Testis (tissue), 2 donors: ENCODE results near the gene FIGNL1.

Experiments used
- POLR2A ChIP-seq: fragments of 450-650 bp; IDR thresholded peaks from one replicate; pipeline ENCODE4 v1.6.1; 2017; ENCODE audit warnings: antibody characterized with exemption, mild to moderate bottlenecking, moderate library complexity
- TF ChIP-seq, protein P1 (sequence below), 3 experiments: fragments of 450-650 bp in 2 of 3; fragments of 200-600 bp in 1 of 3; sonication (generic) in 1 of 3; IDR thresholded peaks; one replicate each; pipeline ENCODE4 v1.5.1; 2016 to 2019; ENCODE audit warnings: antibody characterized with exemption in 3 of 3, mild to moderate bottlenecking in 2 of 3, moderate library complexity in 1 of 3

DNA sequence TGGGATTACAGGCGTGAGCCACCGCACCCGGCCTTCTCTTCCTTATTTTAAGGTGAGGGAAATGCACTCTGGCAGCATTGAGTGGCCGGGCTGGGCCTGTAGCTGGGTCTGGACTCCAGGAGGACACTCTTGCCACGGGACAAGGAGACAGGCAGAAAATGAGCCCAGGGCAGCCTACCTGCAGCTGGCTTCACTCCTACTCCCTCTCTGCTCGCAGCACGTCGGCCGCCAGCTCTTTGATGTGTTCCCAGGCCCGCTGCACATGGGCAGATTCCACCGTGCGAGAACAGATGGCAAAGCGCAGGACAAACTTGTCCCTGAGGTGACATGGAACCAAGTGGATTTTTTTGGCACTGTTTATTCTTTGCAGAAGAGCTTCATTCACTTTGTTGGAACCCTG is 12.9 kb upstream of the FIGNL1 start:
- TF ChIP-seq, protein P1, sequence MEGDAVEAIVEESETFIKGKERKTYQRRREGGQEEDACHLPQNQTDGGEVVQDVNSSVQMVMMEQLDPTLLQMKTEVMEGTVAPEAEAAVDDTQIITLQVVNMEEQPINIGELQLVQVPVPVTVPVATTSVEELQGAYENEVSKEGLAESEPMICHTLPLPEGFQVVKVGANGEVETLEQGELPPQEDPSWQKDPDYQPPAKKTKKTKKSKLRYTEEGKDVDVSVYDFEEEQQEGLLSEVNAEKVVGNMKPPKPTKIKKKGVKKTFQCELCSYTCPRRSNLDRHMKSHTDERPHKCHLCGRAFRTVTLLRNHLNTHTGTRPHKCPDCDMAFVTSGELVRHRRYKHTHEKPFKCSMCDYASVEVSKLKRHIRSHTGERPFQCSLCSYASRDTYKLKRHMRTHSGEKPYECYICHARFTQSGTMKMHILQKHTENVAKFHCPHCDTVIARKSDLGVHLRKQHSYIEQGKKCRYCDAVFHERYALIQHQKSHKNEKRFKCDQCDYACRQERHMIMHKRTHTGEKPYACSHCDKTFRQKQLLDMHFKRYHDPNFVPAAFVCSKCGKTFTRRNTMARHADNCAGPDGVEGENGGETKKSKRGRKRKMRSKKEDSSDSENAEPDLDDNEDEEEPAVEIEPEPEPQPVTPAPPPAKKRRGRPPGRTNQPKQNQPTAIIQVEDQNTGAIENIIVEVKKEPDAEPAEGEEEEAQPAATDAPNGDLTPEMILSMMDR (IDR thresholded peaks at IDR 0.05): no peak
- TF ChIP-seq POLR2A: no peak
